K562 (cell line): ENCODE results near the gene PRKAG2. TPM values are rescaled to one million over a fixed set of nuclear protein-coding genes. Genes with fewer than 3 reads are reported as not detected.

ENCODE experiments used
- ATAC-seq: fragments of 200-7000 bp; cut with Tn5 transposase; 3 replicates; pipeline ENCODE4 v1.9.1; 2020; ENCODE audit warnings: moderate library complexity
- BruUV-seq: library from RNA; stranded (reverse); fragments of 400-500 nt; replicated peaks from 2 replicates; lab custom pipeline; 2021; lab: Mats Ljungman, UMichigan
- CTCF ChIA-PET: fragments of 300-600 bp; formaldehyde crosslinking; extraction: SDS; loops from one replicate; lab custom pipeline; 2021; ENCODE audit warnings: low intra/inter-chr PET ratio; lab: Yijun Ruan, JAX
- POLR2A ChIA-PET: fragments of 300-600, 350-650 bp; sonication (Branson Sonifier 250); formaldehyde crosslinking; extraction: SDS; loops from one replicate; lab custom pipeline; 2021; ENCODE audit warnings: antibody characterized with exemption, inconsistent platforms; lab: Yijun Ruan, JAX
- DNase-seq, 4 experiments: peaks; one replicate each; pipeline versions ENCODE4 v3.0.0 to v3.0.0-alpha.2; 2011 to 2018; ENCODE audit warnings: low spot score in 3 of 4, mixed read lengths in 3 of 4; ENCODE audit errors: extremely low read depth in 1 of 4
- FAIRE-seq: peaks from 2 replicates; lab custom pipeline; 2011; peaks lifted over from hg19 to GRCh38; lab: Jason Lieb, UNC
- H2AFZ ChIP-seq: 2 replicates; pipeline ENCODE4 v1.6.0; 2011; ENCODE audit warnings: low read depth, low read length, control low read depth, inconsistent platforms
- H3K27ac ChIP-seq: fragments of 200-600 bp; 3 replicates; pipeline ENCODE4 v1.8.0; 2011; ENCODE audit warnings: low read depth, mild to moderate bottlenecking, control low read depth, inconsistent platforms, low read length, moderate library complexity, mixed read lengths; ENCODE audit errors: extremely low read depth
- H3K27me3 ChIP-seq, 2 experiments: fragments of 300-600 bp in 1 of 2; 2 replicates in 1 of 2; 3 replicates in 1 of 2; pipeline versions ENCODE4 v1.6.0 to v1.8.0; 2011; ENCODE audit warnings: inconsistent platforms in 2 of 2, low read length in 2 of 2, mild to moderate bottlenecking in 1 of 2, mixed read lengths in 1 of 2, moderate library complexity in 1 of 2; ENCODE audit not compliant: control insufficient read depth in 2 of 2, insufficient read depth in 2 of 2
- H3K36me3 ChIP-seq: fragments of 300-600 bp; 3 replicates; pipeline ENCODE4 v1.8.0; 2011; ENCODE audit warnings: mild to moderate bottlenecking, low read length, inconsistent platforms; ENCODE audit not compliant: control insufficient read depth, insufficient read depth
- H3K4me1 ChIP-seq, 2 experiments: fragments of 200-600 bp in 1 of 2; replicated peaks in 1 of 2; 2 replicates in 1 of 2; 3 replicates in 1 of 2; pipeline versions ENCODE4 v1.5.1 to v1.8.0; 2011; ENCODE audit warnings: inconsistent platforms in 2 of 2, low read length in 2 of 2, mild to moderate bottlenecking in 1 of 2, mixed read lengths in 1 of 2, moderate library complexity in 1 of 2; ENCODE audit not compliant: control insufficient read depth in 2 of 2, insufficient read depth in 2 of 2
- H3K4me2 ChIP-seq: 2 replicates; pipeline ENCODE4 v1.6.1; 2011; ENCODE audit warnings: low read length, control low read depth, inconsistent platforms, mixed read lengths; ENCODE audit not compliant: insufficient read depth
- H3K4me3 ChIP-seq: fragments of 200-600 bp; sonication (generic), shearing (Covaris generic); 2 replicates; pipeline ENCODE4 v1.5.1; 2016; ENCODE audit warnings: control low read depth, inconsistent platforms
- H3K79me2 ChIP-seq: fragments of 200-600 bp; 3 replicates; pipeline ENCODE4 v1.8.0; 2011; ENCODE audit warnings: low read length, inconsistent platforms; ENCODE audit not compliant: control insufficient read depth, insufficient read depth
- H3K9ac ChIP-seq, 2 experiments: 2 replicates each; pipeline versions ENCODE4 v1.6.0 to v1.6.1; 2011; ENCODE audit warnings: low read depth in 2 of 2, low read length in 2 of 2, control low read depth in 1 of 2, inconsistent platforms in 1 of 2, mild to moderate bottlenecking in 1 of 2, mixed read lengths in 1 of 2; ENCODE audit not compliant: insufficient read depth in 1 of 2
- H3K9me1 ChIP-seq: one replicate; pipeline ENCODE4 v1.6.0; 2011; ENCODE audit warnings: inconsistent platforms, mild to moderate bottlenecking, low read length, moderate library complexity; ENCODE audit not compliant: control insufficient read depth, insufficient read depth
- H3K9me3 ChIP-seq: replicated peaks from 2 replicates; pipeline ENCODE4 v1.5.1; 2011; ENCODE audit warnings: low read depth, low read length, inconsistent platforms; ENCODE audit not compliant: control insufficient read depth, insufficient read depth
- H4K20me1 ChIP-seq: replicated peaks from 2 replicates; pipeline ENCODE4 v1.6.1; 2011; ENCODE audit warnings: low read length, inconsistent platforms, mixed read lengths; ENCODE audit not compliant: control insufficient read depth, insufficient read depth
- ZNF232 ChIP-seq: sonication (generic); formaldehyde crosslinking; IDR thresholded peaks from 2 replicates; pipeline ENCODE4 v1.8.0; 2022; ENCODE audit warnings: mild to moderate bottlenecking, missing genetic modification reagents
- ZNF507 ChIP-seq: conservative IDR thresholded peaks from 2 replicates; pipeline ENCODE4 v1.6.1; 2017; ENCODE audit warnings: missing genetic modification characterization, missing compliant biosample characterization
- WGBS: fragments of 100-300 bp; shearing (Covaris generic); methylation state at CpG from one replicate; pipeline ENCODE4 v1.1.6; 2016; ENCODE audit warnings: low coverage, mixed read lengths; ENCODE audit not compliant: insufficient coverage; ENCODE audit errors: missing lambda C conversion rate; 5-methylcytosine and 5-hydroxymethylcytosine counted together
- in situ Hi-C: fragments of 300-500 bp; cut with MboI; formaldehyde crosslinking; loops from 4 replicates; pipeline ENCODE4 v1.15.0; 2018; ENCODE audit warnings: inconsistent platforms, mixed read lengths
- intact Hi-C: fragments of 100-400 bp; cut with micrococcal nuclease; formaldehyde crosslinking; loops from 2 replicates; pipeline ENCODE4 v1.14.2; 2022
- polyA plus RNA-seq, 8 experiments: library from polyadenylated mRNA; depleted of rRNA in 4 of 8; stranded (reverse) in 5 of 8; unstranded in 3 of 8; fragments of >200 nt; fragmentation: Nextera tagmentation in 2 of 8; fragmentation: Illumina TruSeq in 1 of 8; extraction: Ambion mirVana in 2 of 8; extraction: Trizol in 1 of 8; gene quantifications; 2 replicates each; pipeline versions ENCODE4 v1.2.1 to v1.2.3, GENCODE V29; 2011 to 2014; ENCODE audit warnings: inconsistent platforms in 1 of 8, missing spikeins in 1 of 8
- total RNA-seq, 7 experiments: library from RNA; depleted of rRNA in 6 of 7; stranded (reverse); fragments of >200 nt in 6 of 7; fragmentation: Illumina TruSeq in 2 of 7; extraction: Trizol in 2 of 7; gene quantifications; 2 replicates each; pipeline versions ENCODE4 v1.2.1 to v1.2.3, GENCODE V29; 2011 to 2021; ENCODE audit warnings: low replicate concordance in 1 of 7
- TF ChIP-seq, protein P1 (sequence below): sonication (generic); formaldehyde crosslinking; IDR thresholded peaks from 2 replicates; pipeline ENCODE4 v1.8.0; 2023; ENCODE audit warnings: mild to moderate bottlenecking, missing genetic modification reagents

The PRKAG2 gene
- total and polyA plus RNA-seq, 9 of the 15 experiments (the other 6 are each of a cell fraction or from before 2014, with no cell fraction given): 0.99 to 5.6 (median 3.3) TPM

DNA sequence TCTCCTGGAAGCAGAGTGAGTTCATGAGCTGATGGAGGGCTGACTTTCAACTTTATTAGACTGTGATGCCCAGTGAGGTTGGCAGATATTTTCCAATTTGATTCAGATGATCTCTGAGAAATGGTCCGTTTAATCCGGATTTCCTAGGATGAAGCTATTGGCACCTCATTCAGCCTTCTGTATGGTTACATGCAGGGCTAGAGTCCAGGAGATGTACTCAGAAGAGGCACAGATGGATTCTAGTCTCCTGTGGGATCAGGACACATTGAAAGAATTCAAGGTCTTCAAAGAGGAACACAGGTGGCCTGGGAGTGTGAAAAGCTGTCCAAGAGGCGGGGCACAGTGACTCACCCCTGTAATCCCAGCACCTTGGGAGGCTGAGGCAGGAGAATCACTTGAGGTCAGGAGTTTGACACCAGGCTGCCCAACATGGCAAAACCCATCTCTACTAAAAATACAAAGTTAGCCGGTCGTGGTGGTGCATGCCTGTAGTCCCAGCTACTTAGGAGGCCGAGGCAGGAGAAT is 334.2 kb downstream of the PRKAG2 start:
- H2AFZ ChIP-seq: no peak overlapping the region
- ChIA-PET POLR2A (interaction anchor here (0.9 to 1.2 kb wide), 2 partner anchors 18 to 23 kb away, joined by 3 read pairs; partner anchors contain the start of gene RHEB), CTCF (no interaction called here)
- no peak overlapping the region for H3K27ac ChIP-seq
- no peak for DNase-seq
- no peak for ATAC-seq
- H4K20me1 ChIP-seq: no peaks in the 10 kb centered on the region
- intact Hi-C loops (no loop called here), in situ Hi-C loops (no loop called here)
- WGBS: 1% methylated on average over 6 of the region's 6 CpGs
- no peak overlapping the region for H3K9ac ChIP-seq
- FAIRE-seq: no peak
- H3K9me3 ChIP-seq: no peaks in the 10 kb centered on the region
- no peaks in the 10 kb centered on the region for H3K9me1 ChIP-seq
- H3K36me3 ChIP-seq: no peaks in the 10 kb centered on the region
- no peaks in the 10 kb centered on the region for H3K4me1 ChIP-seq
- no TSS peak for BruUV-seq
- peaks cover 59 to 70% of the 10 kb centered on the region in 2 experiments for H3K27me3 ChIP-seq
- H3K79me2 ChIP-seq: no peaks in the 10 kb centered on the region
- H3K4me3 ChIP-seq: no peak overlapping the region
- H3K4me2 ChIP-seq: no peak overlapping the region
- TF ChIP-seq ZNF507 (tag) (no peak), ZNF232 (CRISPR knock-in tag) (no peak)
- TF ChIP-seq, protein P1, sequence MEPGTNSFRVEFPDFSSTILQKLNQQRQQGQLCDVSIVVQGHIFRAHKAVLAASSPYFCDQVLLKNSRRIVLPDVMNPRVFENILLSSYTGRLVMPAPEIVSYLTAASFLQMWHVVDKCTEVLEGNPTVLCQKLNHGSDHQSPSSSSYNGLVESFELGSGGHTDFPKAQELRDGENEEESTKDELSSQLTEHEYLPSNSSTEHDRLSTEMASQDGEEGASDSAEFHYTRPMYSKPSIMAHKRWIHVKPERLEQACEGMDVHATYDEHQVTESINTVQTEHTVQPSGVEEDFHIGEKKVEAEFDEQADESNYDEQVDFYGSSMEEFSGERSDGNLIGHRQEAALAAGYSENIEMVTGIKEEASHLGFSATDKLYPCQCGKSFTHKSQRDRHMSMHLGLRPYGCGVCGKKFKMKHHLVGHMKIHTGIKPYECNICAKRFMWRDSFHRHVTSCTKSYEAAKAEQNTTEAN: no peak
